Activated naive CD8-positive, alpha-beta T cell treated with anti-CD3 and anti-CD28 coated beads for 36 hours (primary cell): Measurements from ENCODE around the gene EML6. TPM values are rescaled to one million over a fixed set of nuclear protein-coding genes. Genes with fewer than 3 reads are reported as not detected.
"Not testable (repeated sequence)": the region's sequence is repeated elsewhere in the genome, so short reads cannot be mapped to it uniquely, and the experiment has no call there.

ENCODE experiments used
- DNase-seq: peaks from one replicate; pipeline ENCODE4 v3.0.0; 2021
- H3K27ac Mint-ChIP-seq: one replicate; pipeline ENCODE4 v1.8.0; 2022; ENCODE audit warnings: mild to moderate bottlenecking, moderate library complexity, mixed read lengths
- H3K27me3 Mint-ChIP-seq: one replicate; pipeline ENCODE4 v1.8.0; 2022; ENCODE audit warnings: mild to moderate bottlenecking, mixed read lengths
- H3K36me3 Mint-ChIP-seq: one replicate; pipeline ENCODE4 v1.8.0; 2021; ENCODE audit warnings: mild to moderate bottlenecking, mixed read lengths
- H3K4me1 Mint-ChIP-seq: one replicate; pipeline ENCODE4 v1.8.0; 2021; ENCODE audit warnings: mixed read lengths
- H3K4me3 Mint-ChIP-seq: one replicate; pipeline ENCODE4 v1.8.0; 2022; ENCODE audit warnings: mild to moderate bottlenecking, moderate library complexity, mixed read lengths
- H3K9me3 Mint-ChIP-seq: one replicate; pipeline ENCODE4 v1.8.0; 2022; ENCODE audit warnings: mixed read lengths
- total RNA-seq, 2 experiments: library from RNA; stranded (reverse); gene quantifications; one replicate each; pipeline ENCODE4 v1.2.3, GENCODE V29; 2021

EML6 gene
- total RNA-seq, 2 experiments from 2014 or later: 0.54 to 1.3 TPM

DNA sequence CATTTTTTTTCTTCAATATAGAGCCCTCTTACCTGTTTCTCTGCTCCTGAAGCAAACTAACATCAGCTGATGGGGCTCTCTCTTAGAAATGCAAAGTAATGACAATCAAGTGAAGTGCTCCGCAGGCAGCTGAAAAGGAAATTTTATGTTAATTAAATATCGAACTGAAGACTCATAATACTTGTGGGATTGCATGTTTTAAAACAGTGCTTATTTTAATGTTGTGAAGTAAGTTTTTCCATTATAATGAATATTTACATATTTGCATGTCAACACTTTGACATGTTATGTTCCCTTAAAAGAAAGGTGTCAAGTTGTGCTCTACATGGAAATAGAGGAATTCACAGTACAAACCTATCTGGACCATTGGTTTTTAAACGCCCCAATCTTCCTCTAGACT is 97.1 kb downstream of the EML6 start:
- Mint-ChIP-seq H3K27me3 (peaks cover 11% of the 10 kb centered on the region), H3K27ac (no peak overlapping the region), H3K36me3 (no peaks in the 10 kb centered on the region), H3K9me3 (no peaks in the 10 kb centered on the region), H3K4me1 (no peaks in the 10 kb centered on the region), H3K4me3 (no peak overlapping the region)
- DNase-seq: no peak

DNA sequence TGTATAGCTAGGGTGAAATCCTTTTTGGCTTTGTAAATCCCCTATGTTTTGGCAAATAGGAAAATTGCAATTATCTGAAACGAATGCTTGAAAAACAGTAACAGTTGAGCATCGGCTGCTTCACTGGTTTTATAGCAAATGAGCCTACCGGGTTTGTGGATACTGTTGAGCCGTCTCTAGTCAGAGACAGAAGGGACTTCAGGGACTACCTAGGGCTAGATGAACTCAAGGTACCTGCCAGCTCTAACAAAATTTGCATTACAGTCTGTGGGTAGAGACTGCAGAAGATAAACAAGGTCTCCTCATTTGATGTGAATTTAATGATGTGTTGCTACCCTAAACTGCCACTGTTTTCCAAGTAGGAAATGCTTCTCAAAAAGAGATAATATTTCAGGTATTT is 101.1 kb downstream of the EML6 start:
- no peak overlapping the region for H3K4me3 Mint-ChIP-seq
- H3K27ac Mint-ChIP-seq: no peak overlapping the region
- peaks cover 11% of the 10 kb centered on the region for H3K27me3 Mint-ChIP-seq
- no peaks in the 10 kb centered on the region for H3K36me3 Mint-ChIP-seq
- no peaks in the 10 kb centered on the region for H3K9me3 Mint-ChIP-seq
- no peaks in the 10 kb centered on the region for H3K4me1 Mint-ChIP-seq
- no peak for DNase-seq

DNA sequence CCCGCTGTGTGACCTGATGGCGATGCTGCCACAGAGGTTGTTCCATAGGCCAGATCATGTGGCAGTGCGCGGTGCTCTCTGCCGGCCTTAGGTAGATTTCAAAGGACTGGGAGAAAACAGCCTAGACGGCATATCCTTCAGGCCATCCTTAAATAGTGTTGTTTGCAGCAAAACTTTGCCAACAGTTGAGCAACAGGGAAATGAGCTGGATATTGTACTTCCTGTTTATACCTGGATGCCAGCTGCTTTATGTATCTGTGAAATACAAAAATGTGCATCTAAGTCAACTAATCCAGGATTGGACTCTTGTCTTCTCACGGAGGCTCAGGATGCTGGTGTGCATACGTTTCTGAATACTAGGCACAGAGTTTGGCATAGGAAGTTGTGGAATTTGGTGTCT is 107.1 kb downstream of the EML6 start:
- H3K4me3 Mint-ChIP-seq: no peak overlapping the region
- no peaks in the 10 kb centered on the region for H3K9me3 Mint-ChIP-seq
- no peaks in the 10 kb centered on the region for H3K27me3 Mint-ChIP-seq
- H3K36me3 Mint-ChIP-seq: no peaks in the 10 kb centered on the region
- H3K27ac Mint-ChIP-seq: no peak overlapping the region
- DNase-seq: no peak
- H3K4me1 Mint-ChIP-seq: no peaks in the 10 kb centered on the region

DNA sequence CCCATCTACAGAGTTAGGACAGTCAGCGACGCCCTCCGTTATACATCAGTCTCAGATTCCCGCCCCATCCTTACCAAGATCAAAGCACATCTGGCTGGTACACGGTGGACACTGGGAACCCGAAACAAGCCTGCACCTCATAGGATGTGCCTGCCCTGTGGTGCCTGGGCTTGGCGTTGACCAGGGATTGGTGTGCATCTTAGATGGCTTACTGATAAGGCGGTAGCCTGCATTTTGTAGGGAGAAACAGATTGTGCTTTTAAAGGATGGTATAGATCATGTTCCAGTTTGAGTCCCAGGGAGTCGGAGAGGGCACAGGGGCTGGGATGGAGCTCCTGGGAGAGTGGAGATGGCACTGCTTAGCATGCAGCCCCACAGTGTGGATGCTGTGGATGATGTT is 108.0 kb downstream of the EML6 start:
- no peaks in the 10 kb centered on the region for H3K9me3 Mint-ChIP-seq
- H3K27ac Mint-ChIP-seq: no peak overlapping the region
- H3K4me3 Mint-ChIP-seq: no peak overlapping the region
- H3K36me3 Mint-ChIP-seq: no peaks in the 10 kb centered on the region
- no peak for DNase-seq
- H3K4me1 Mint-ChIP-seq: no peaks in the 10 kb centered on the region
- no peaks in the 10 kb centered on the region for H3K27me3 Mint-ChIP-seq

DNA sequence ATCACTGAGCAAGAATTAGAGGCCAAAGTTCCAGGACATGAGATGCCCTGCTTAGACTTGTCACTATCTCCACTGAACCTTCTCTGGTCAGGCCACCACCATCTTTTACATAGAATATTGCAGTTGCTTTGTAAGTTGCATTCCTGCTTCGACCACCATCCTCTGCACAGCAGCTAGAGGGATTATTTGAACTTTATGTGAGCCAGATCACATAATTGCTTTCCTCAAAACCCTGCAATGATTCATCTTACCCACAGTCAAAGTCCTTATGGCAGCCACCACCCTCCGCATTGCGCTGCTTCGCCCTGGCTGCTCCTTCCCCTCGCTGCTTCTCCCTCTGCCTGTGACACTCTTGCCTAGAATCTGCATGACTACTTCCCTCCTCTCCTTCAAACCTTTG is 111.3 kb downstream of the EML6 start:
- Mint-ChIP-seq H3K9me3 (no peaks in the 10 kb centered on the region), H3K27me3 (no peaks in the 10 kb centered on the region), H3K4me1 (no peaks in the 10 kb centered on the region), H3K27ac (no peak overlapping the region), H3K36me3 (no peaks in the 10 kb centered on the region), H3K4me3 (no peak overlapping the region)
- DNase-seq: no peak

DNA sequence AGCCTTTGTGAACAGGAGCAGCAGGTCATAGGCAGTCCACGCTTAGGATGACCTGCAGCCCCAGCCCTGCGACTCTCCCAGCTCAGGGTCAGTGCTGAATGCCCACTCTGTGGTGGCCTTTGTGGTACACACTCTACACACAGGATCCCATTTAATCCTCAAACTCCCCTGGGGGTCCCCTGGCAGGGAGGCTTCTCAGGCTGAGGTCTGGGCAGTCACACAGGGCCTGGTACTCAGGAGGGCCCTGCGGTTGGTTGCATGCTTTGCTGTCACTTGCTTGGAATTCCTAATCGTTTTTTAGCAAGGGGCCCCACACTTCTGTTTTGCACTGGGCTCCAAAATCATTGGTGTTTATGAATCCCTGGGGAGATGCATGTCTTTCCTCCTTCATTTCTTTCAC is 113.0 kb downstream of the EML6 start:
- no peak for DNase-seq
- H3K27me3 Mint-ChIP-seq: no peaks in the 10 kb centered on the region
- no peak overlapping the region for H3K27ac Mint-ChIP-seq
- H3K4me1 Mint-ChIP-seq: no peaks in the 10 kb centered on the region
- no peak overlapping the region for H3K4me3 Mint-ChIP-seq
- no peaks in the 10 kb centered on the region for H3K9me3 Mint-ChIP-seq
- H3K36me3 Mint-ChIP-seq: no peaks in the 10 kb centered on the region

DNA sequence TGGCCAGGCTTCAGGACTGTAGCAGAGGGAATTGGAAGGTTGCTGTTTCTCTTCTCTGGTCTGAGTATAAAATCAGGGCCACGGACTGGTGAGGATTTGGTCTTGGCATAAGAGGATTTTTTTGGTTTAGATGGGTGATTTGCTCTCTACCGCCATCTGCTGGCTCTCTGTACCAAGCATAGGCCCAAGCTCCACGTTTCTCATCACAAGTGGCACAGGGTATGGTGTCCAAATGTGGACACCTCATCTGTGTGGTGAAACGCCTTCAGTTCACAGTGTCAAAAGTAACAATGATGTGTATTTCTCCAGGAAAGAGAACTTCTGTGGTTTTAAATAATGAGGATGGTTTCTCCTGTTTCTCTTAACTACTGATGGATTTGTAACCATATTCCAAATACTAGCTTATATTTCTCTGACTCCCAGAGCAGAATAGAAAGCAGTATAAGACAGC is 115.1 kb downstream of the EML6 start:
- Mint-ChIP-seq H3K4me3 (no peak overlapping the region), H3K27ac (no peak overlapping the region), H3K36me3 (no peaks in the 10 kb centered on the region), H3K4me1 (no peaks in the 10 kb centered on the region), H3K9me3 (no peaks in the 10 kb centered on the region), H3K27me3 (no peaks in the 10 kb centered on the region)
- peak; percentile 43 for DNase-seq

DNA sequence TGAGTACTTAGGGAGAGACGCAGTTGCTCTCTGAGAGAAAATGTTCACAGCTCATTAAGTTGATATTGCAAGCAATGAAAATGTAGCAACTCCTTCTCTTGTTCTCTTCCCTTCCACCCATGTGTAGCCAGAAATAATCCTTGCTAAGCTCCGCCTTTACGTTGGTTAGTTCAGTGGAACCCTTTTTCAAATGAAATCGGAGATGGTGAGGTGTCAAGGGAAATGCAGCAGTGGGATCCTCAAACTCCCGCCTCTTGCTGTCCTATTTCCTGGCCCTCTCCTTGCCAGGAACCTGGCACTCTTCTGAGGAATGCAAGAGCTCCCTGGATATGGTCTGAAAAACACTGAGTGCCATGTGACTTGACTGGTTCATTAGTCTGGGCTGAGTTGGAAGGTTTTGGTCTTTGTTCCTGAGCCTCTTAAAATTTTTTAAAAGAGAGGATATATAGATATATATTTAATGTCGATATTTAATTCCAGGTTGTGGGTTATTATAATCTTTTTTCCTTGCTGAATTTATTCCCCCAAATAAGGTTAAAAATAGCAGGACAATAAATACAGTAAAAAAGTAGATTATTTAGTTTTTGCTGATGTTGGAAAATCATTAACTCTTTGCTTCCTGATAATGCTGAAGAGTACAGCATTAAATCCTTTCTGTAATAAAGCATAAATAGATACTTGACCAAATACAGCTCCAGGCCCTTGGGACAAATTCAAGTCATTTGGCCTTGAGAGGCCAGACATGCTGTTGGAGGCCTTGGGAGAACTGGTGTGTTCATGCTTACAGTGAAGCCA is 116.2 kb downstream of the EML6 start:
- no peak overlapping the region for H3K4me3 Mint-ChIP-seq
- H3K9me3 Mint-ChIP-seq: no peaks in the 10 kb centered on the region
- H3K27ac Mint-ChIP-seq: no peak overlapping the region
- DNase-seq: no peak
- no peaks in the 10 kb centered on the region for H3K36me3 Mint-ChIP-seq
- H3K4me1 Mint-ChIP-seq: no peaks in the 10 kb centered on the region
- H3K27me3 Mint-ChIP-seq: no peaks in the 10 kb centered on the region

DNA sequence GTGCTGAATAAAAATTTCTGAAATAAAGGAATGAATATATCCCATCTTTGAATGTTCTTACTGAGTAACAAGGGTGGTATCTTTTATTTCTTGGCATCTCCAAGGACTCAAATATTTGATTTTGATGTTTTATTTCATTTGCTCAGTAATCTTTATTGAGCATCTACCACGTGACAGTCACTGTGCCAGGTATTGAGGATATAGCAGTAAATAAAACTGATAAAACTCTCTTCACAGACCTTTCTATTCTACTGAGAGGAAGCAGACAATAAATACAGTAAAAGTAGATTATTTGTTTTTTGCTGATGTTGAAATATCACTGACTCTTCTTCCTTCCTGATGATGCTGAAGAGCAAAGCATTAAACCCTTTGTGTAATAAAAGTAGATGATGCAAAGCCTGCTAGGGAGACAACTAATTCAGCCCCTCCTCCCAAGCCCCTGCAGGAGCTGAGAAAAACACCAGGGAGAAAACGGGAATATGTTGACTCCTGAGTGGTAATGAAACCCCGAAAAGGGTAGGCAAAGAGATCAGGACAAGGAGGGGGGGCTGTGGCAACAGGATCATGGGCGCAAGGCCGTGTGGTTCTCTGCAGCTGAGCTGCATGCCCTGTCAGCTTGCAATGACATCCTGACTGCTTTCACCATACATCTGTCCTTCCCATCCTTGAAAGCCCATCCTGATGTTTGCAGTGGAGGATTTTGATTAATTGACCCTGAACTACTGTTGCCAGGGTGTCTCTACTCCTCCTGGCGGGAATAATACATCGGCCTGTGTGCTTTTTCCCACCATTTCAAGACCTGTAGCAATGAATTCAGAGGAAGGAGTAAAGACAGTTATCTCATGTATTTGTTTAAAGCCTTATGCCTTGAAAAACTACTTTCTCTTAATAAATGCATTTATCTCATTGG is 117.4 kb downstream of the EML6 start:
- no peaks in the 10 kb centered on the region for H3K9me3 Mint-ChIP-seq
- H3K4me3 Mint-ChIP-seq: no peak overlapping the region
- H3K36me3 Mint-ChIP-seq: no peaks in the 10 kb centered on the region
- DNase-seq: no peak
- H3K27ac Mint-ChIP-seq: no peak overlapping the region
- H3K4me1 Mint-ChIP-seq: no peaks in the 10 kb centered on the region
- H3K27me3 Mint-ChIP-seq: no peaks in the 10 kb centered on the region

DNA sequence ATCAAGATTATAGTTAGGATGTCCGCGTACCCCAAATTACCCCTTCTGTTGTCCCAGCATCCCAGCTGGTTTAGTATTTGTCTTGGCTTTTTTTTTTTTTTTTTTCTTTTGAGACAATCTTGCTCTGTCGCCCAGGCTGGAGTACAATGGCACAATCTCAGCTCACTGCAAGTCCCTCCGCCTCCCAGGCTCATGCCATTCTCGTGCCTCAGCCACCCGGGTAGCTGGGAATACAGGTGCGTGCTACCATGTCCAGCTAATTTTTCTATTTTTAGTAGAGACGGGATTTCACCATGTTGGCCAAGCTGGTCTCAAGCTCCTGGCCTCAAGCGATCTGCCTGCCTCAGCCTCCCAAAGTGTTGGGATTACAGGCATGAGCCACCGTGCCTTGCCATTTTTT is 118.0 kb downstream of the EML6 start:
- H3K9me3 Mint-ChIP-seq, H3K27me3 Mint-ChIP-seq, H3K4me1 Mint-ChIP-seq, H3K4me3 Mint-ChIP-seq, H3K36me3 Mint-ChIP-seq, DNase-seq, H3K27ac Mint-ChIP-seq: not testable (repeated sequence)

DNA sequence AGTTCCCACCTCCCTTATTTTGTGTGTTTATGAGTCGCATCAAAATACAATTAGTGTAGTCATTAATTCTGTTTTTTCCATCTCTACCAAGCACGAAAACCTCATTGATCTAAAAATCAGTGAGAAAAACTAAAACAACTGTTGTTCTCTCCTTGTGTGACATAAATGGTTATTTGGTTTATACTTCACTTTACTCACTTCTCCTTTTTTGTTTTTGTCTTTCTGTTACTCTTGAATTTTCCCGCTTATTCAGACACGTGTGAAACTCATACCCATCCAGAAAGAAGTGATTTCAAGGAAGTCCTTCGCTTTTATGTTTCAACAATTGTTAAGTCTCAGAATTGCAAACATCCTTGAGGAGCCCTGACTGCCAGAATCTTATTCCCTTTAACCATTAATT is 121.6 kb downstream of the EML6 start:
- DNase-seq: no peak
- Mint-ChIP-seq H3K9me3 (no peaks in the 10 kb centered on the region), H3K36me3 (no peaks in the 10 kb centered on the region), H3K4me3 (no peak overlapping the region), H3K27ac (no peak overlapping the region), H3K27me3 (no peaks in the 10 kb centered on the region), H3K4me1 (no peaks in the 10 kb centered on the region)

DNA sequence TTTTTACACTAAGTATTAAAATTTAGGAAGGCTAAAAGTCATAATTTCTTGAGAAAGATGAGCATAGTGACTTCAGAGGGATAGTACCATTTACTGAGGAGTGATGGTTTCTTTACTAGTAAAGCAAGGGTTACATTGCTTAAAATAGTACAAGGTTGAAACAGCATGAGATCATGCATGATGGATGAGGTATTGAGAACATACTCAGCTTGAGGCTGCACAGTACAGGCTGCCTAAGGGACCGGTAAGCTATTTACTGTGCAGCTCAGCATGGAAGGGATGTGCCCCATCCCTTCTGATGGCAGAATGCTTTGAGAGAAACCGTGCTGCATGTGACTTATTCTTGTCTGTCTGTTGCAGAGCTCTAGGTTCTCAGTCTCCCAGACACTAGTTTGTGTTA is 122.1 kb downstream of the EML6 start:
- no peaks in the 10 kb centered on the region for H3K27me3 Mint-ChIP-seq
- no peaks in the 10 kb centered on the region for H3K9me3 Mint-ChIP-seq
- no peaks in the 10 kb centered on the region for H3K36me3 Mint-ChIP-seq
- DNase-seq: no peak
- H3K27ac Mint-ChIP-seq: no peak overlapping the region
- no peak overlapping the region for H3K4me3 Mint-ChIP-seq
- no peaks in the 10 kb centered on the region for H3K4me1 Mint-ChIP-seq

DNA sequence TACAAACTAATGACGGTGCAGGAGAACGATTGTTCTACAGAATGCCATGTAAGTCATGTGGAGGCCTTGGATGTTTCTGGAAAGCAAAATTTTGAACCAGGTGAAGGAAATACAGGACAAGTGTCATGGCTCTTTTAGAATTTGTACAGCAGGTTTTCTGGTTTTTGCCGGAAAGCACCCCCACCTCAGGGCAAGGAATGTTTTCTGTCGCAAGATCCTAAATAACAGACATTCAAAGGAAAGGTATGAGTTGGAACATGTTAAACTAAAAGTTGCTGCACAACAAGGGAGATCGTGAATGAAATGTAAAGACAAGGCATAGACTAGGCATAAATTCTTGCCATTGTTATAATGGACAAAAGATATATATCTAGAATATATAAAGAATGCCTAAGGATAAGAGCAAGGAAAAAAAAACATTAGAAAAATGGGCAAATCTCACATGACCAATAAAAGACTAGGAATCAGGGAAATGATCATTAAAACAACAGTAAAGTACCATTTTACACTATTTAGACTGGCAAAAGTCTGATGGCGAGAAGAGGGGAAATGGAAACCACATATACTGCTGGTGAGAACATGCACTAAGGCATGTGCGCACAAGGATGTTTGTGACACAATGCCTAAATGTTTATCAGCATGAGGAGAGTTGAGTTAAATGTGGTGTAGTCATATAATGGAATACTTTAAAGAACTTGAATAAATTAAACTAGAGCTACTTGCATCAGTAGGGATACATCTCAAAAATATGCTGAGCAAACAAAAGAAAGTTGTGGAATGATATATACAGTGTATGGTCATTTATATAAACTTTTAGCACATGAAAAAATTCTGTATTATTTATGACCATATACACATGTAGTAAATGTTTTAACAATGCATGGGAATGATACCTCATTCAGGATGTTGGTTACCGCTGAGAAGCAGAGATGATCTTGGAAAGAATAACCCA is 127.0 kb downstream of the EML6 start:
- Mint-ChIP-seq H3K36me3 (no peaks in the 10 kb centered on the region), H3K4me3 (no peak overlapping the region), H3K27me3 (no peaks in the 10 kb centered on the region), H3K9me3 (no peaks in the 10 kb centered on the region), H3K4me1 (no peaks in the 10 kb centered on the region), H3K27ac (no peak overlapping the region)
- no peak for DNase-seq

DNA sequence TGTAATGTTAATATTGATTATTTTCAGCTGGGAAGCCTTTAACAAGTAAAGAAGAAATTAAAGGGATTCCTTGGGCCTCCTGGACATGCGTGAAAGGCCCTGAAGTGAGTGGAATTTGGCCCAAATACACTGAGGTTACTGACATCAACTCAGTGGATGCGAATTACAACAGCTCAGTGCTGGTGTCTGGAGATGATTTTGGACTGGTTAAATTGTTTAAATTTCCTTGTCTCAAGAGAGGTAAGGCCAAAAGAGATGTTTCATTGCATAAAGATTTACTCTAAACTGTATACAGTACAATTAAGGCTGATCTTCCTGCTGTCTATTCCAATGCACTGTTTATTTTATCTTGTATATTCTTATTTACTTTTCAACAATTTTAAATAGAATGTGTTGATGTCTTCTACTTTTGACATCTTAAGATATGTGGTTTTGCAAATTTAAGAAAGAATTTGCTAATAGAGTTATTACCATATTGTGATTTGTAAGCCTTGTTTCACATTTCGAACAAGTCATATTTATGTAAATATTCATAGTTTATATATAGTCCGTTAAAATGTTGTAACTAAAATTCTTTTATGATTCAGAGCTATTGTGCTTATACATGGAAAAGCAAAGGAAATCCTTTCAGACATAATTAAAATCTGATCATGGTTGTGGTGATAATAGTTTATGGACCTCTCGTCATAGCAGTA is 130.3 kb downstream of the EML6 start:
- no peak overlapping the region for H3K27ac Mint-ChIP-seq
- H3K4me3 Mint-ChIP-seq: no peak overlapping the region
- H3K4me1 Mint-ChIP-seq: no peaks in the 10 kb centered on the region
- H3K27me3 Mint-ChIP-seq: no peaks in the 10 kb centered on the region
- no peaks in the 10 kb centered on the region for H3K9me3 Mint-ChIP-seq
- no peaks in the 10 kb centered on the region for H3K36me3 Mint-ChIP-seq
- no peak for DNase-seq
